DOHH2 (cell line): ENCODE data around the gene ATP6V0D1.

Source experiments
- H3F3A ChIP-seq: fragments of 200-600 bp; sonication (generic), shearing (Covaris generic); 2 replicates; pipeline ENCODE4 v1.6.0; 2016; ENCODE audit warnings: antibody characterized with exemption, mild to moderate bottlenecking; ENCODE audit not compliant: control insufficient read depth, insufficient read depth
- H3K27ac ChIP-seq: fragments of 200-600 bp; sonication (generic); 2 replicates; pipeline ENCODE4 v1.5.1; 2014; ENCODE audit warnings: low read depth, mild to moderate bottlenecking, low read length, moderate library complexity
- H3K27me3 ChIP-seq: fragments of 200-600 bp; sonication (generic); 2 replicates; pipeline ENCODE4 v1.6.1; 2014; ENCODE audit warnings: mild to moderate bottlenecking, low read length, mixed read lengths; ENCODE audit not compliant: control insufficient read depth
- H3K36me3 ChIP-seq: fragments of 200-600 bp; sonication (generic); 2 replicates; pipeline ENCODE4 v1.6.1; 2014; ENCODE audit warnings: mild to moderate bottlenecking, low read length, moderate library complexity, mixed read lengths; ENCODE audit not compliant: control insufficient read depth
- H3K4me1 ChIP-seq: fragments of 200-600 bp; sonication (generic); 2 replicates; pipeline ENCODE4 v1.6.1; 2014; ENCODE audit warnings: mild to moderate bottlenecking, low read length, mixed read lengths; ENCODE audit not compliant: control insufficient read depth
- H3K4me2 ChIP-seq: fragments of 200-600 bp; sonication (generic); 2 replicates; pipeline ENCODE4 v1.6.0; 2014; ENCODE audit warnings: mild to moderate bottlenecking, low read length, moderate library complexity
- H3K4me3 ChIP-seq: fragments of 200-600 bp; sonication (generic); 2 replicates; pipeline ENCODE4 v1.5.1; 2014; ENCODE audit warnings: mild to moderate bottlenecking, low read length, mixed read lengths
- H3K79me2 ChIP-seq: fragments of 200-600 bp; sonication (generic); 2 replicates; pipeline ENCODE4 v1.6.1; 2014; ENCODE audit warnings: mild to moderate bottlenecking, low read length, mixed read lengths; ENCODE audit not compliant: control insufficient read depth
- H3K9me2 ChIP-seq: fragments of 200-600 bp; sonication (generic); replicated peaks from 2 replicates; pipeline ENCODE4 v1.6.1; 2014; ENCODE audit warnings: mild to moderate bottlenecking, low read length, mixed read lengths; ENCODE audit not compliant: control insufficient read depth
- H3K9me3 ChIP-seq: fragments of 200-600 bp; sonication (generic); 2 replicates; pipeline ENCODE4 v1.6.1; 2014; ENCODE audit warnings: antibody characterized with exemption, low read length, mixed read lengths; ENCODE audit not compliant: control insufficient read depth, insufficient read depth
- H4K20me1 ChIP-seq: fragments of 200-600 bp; sonication (generic); 2 replicates; pipeline ENCODE4 v1.6.0; 2014; ENCODE audit warnings: low read depth, mild to moderate bottlenecking, antibody characterized with exemption, low read length, moderate library complexity; ENCODE audit not compliant: control insufficient read depth, insufficient read depth
- CTCF ChIP-seq: fragments of 200-600 bp; sonication (generic); IDR thresholded peaks from one replicate; pipeline ENCODE4 v1.5.1; 2014; ENCODE audit warnings: antibody characterized with exemption, mild to moderate bottlenecking, low read depth, low read length; ENCODE audit not compliant: poor library complexity, severe bottlenecking
- EZH2phosphoT487 ChIP-seq: fragments of 200-600 bp; sonication (generic); IDR thresholded peaks from 2 replicates; pipeline ENCODE4 v1.6.1; 2017; ENCODE audit warnings: borderline replicate concordance, mild to moderate bottlenecking, antibody characterized with exemption, low read length, moderate library complexity, mixed read lengths

The ATP6V0D1 gene

GRCh38 chr16:67451061-67451703 is 29.8 kb downstream of the ATP6V0D1 start:
- Histone ChIP-seq H3K9me3 (no peaks in the 10 kb centered on the region), H3K4me2 (no peak overlapping the region), H3F3A (no peaks in the 10 kb centered on the region), H4K20me1 (peaks cover 5% of the 10 kb centered on the region; the same call in 1 of the 2 replicates), H3K4me1 (no peaks in the 10 kb centered on the region), H3K79me2 (0 out of 2 replicates have a peak, but pooled peaks cover 4% of the 10 kb centered on the region), H3K36me3 (peaks cover 7% of the 10 kb centered on the region; the same call in 1 of the 2 replicates), H3K9me2 (no peaks in the 10 kb centered on the region), H3K4me3 (no peak overlapping the region), H3K27me3 (no peaks in the 10 kb centered on the region), H3K27ac (no peak overlapping the region)
- no peak for TF ChIP-seq CTCF
- no peak for TF ChIP-seq EZH2phosphoT487

- Histone ChIP-seq H4K20me1 (peaks cover 5% of the 10 kb centered on the region; the same call in 1 of the 2 replicates), H3K36me3 (peaks cover 8% of the 10 kb centered on the region; the same call in 1 of the 2 replicates), H3K27ac (no peak overlapping the region), H3K9me3 (no peaks in the 10 kb centered on the region), H3K9me2 (no peaks in the 10 kb centered on the region), H3K27me3 (no peaks in the 10 kb centered on the region), H3K4me2 (no peak overlapping the region), H3K4me1 (no peaks in the 10 kb centered on the region), H3K4me3 (no peak overlapping the region), H3K79me2 (0 out of 2 replicates have a peak, but pooled peaks cover 4% of the 10 kb centered on the region), H3F3A (no peaks in the 10 kb centered on the region)
- TF ChIP-seq EZH2phosphoT487 (no peak), CTCF (no peak)
Measured at GRCh38 chr16:67449739-67450138, 31.2 kb downstream of the ATP6V0D1 start.

- TF ChIP-seq CTCF (no peak), EZH2phosphoT487 (no peak)
- no peak overlapping the region for H3K4me3 ChIP-seq
- H3K27me3 ChIP-seq = no peaks in the 10 kb centered on the region
- H3K4me1 ChIP-seq = no peaks in the 10 kb centered on the region
- H4K20me1 ChIP-seq = peaks cover 5% of the 10 kb centered on the region; the same call in 1 of the 2 replicates
- H3K4me2 ChIP-seq = no peak overlapping the region
- 0 out of 2 replicates have a peak, but pooled peaks cover 4% of the 10 kb centered on the region for H3K79me2 ChIP-seq
- H3K9me3 ChIP-seq = no peaks in the 10 kb centered on the region
- no peaks in the 10 kb centered on the region for H3F3A ChIP-seq
- no peak overlapping the region for H3K27ac ChIP-seq
- no peaks in the 10 kb centered on the region for H3K9me2 ChIP-seq
- H3K36me3 ChIP-seq = peaks cover 10% of the 10 kb centered on the region; the same call in 1 of the 2 replicates
Measured at GRCh38 chr16:67449336-67449735, 31.6 kb downstream of the ATP6V0D1 start.
